Panc1 (cell line): ENCODE results near the gene MAST3.

Experiments used
- REST ChIP-seq, 2 experiments: IDR thresholded peaks; 2 replicates each; pipeline ENCODE4 v1.6.1; 2011 to 2012; ENCODE audit warnings: low read depth in 2 of 2, control low read depth in 1 of 2, low read length in 1 of 2, mild to moderate bottlenecking in 1 of 2, moderate library complexity in 1 of 2; ENCODE audit not compliant: insufficient read depth in 1 of 2
- TF ChIP-seq, protein P1 (sequence below): fragments of 450-650 bp; IDR thresholded peaks from 2 replicates; pipeline ENCODE4 v1.5.1; 2017; ENCODE audit warnings: mild to moderate bottlenecking

DNA sequence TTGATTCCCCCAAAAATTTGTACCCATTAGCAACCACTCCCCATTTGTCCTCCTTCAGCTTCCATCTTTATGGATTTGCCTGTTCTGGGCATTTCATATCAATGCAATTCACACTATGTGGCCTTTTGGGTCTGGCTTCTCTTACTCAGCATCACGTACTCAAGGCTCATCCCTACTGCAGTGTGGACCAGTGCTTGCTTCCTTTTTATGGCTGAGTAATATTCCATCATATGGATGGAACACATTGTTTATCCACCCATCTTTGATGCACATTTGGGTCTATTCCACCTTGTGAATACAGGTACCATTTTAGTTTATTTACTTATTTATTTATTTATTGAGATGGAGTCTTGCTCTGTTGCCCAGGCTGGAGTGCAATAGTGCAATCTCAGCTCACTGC lies 42.9 kb downstream of the MAST3 start:
- TF ChIP-seq, protein P1, sequence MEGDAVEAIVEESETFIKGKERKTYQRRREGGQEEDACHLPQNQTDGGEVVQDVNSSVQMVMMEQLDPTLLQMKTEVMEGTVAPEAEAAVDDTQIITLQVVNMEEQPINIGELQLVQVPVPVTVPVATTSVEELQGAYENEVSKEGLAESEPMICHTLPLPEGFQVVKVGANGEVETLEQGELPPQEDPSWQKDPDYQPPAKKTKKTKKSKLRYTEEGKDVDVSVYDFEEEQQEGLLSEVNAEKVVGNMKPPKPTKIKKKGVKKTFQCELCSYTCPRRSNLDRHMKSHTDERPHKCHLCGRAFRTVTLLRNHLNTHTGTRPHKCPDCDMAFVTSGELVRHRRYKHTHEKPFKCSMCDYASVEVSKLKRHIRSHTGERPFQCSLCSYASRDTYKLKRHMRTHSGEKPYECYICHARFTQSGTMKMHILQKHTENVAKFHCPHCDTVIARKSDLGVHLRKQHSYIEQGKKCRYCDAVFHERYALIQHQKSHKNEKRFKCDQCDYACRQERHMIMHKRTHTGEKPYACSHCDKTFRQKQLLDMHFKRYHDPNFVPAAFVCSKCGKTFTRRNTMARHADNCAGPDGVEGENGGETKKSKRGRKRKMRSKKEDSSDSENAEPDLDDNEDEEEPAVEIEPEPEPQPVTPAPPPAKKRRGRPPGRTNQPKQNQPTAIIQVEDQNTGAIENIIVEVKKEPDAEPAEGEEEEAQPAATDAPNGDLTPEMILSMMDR, result no peak
- no peak for TF ChIP-seq REST (IDR thresholded peaks at IDR 0.05; ENCODE audit: insufficient read depth in 1 of 2, low read depth in 2 of 2, low read length in 1 of 2)
